Activated T-cell treated with anti-CD3 and anti-CD28 coated beads, Interleukin-2, amount 50 U/mL, for 4 hours (primary cell): ENCODE measurements around the gene CDH4. TPM values are rescaled to one million over a fixed set of nuclear protein-coding genes. Genes with fewer than 3 reads are reported as not detected.
"Not testable (repeated sequence)": the region's sequence is repeated elsewhere in the genome, so short reads cannot be mapped to it uniquely, and the experiment has no call there.

Experiments
- ATAC-seq, 2 donors: fragments of 200-7000 bp; cut with Tn5 transposase; one replicate each; pipeline ENCODE4 v1.10.0; 2021
- DNase-seq: peaks from one replicate; pipeline ENCODE4 v3.0.0-alpha.2; 2020
- H3K27me3 Mint-ChIP-seq: one replicate; pipeline ENCODE4 v1.8.0; 2021; ENCODE audit warnings: low read depth, mixed read lengths
- H3K36me3 Mint-ChIP-seq: one replicate; pipeline ENCODE4 v1.8.0; 2022; ENCODE audit warnings: mixed read lengths; ENCODE audit not compliant: insufficient read depth
- H3K4me1 Mint-ChIP-seq: one replicate; pipeline ENCODE4 v1.8.0; 2021; ENCODE audit warnings: low read depth, mixed read lengths
- H3K4me3 Mint-ChIP-seq: one replicate; pipeline ENCODE4 v1.8.0; 2021; ENCODE audit warnings: mild to moderate bottlenecking, moderate library complexity, mixed read lengths
- H3K9me3 Mint-ChIP-seq: one replicate; pipeline ENCODE4 v1.8.0; 2021; ENCODE audit warnings: mixed read lengths
- total RNA-seq, 3 donors: library from RNA; stranded (reverse); gene quantifications; one replicate each; pipeline ENCODE4 v1.2.1, GENCODE V29; 2021

Gene CDH4
- total RNA-seq, 3 donors from 2014 or later = 0.10 TPM; not detected in 2

- H3K9me3 Mint-ChIP-seq = no peaks in the 10 kb centered on the region
- no peaks in the 10 kb centered on the region for H3K36me3 Mint-ChIP-seq
- no peaks in the 10 kb centered on the region for H3K4me1 Mint-ChIP-seq
- DNase-seq (no peak), ATAC-seq (no peak)
- peaks cover 8% of the 10 kb centered on the region for H3K27me3 Mint-ChIP-seq
- no peak overlapping the region for H3K4me3 Mint-ChIP-seq
These were observed 198.9 kb downstream of the CDH4 start for GRCh38 chr20:61451009-61451408.

- Mint-ChIP-seq H3K4me1 (no peaks in the 10 kb centered on the region), H3K9me3 (no peaks in the 10 kb centered on the region), H3K36me3 (no peaks in the 10 kb centered on the region), H3K4me3 (no peak overlapping the region), H3K27me3 (peaks cover 8% of the 10 kb centered on the region)
- DNase-seq (no peak), ATAC-seq (no peak)
These were observed 199.9 kb downstream of the CDH4 start for GRCh38 chr20:61451953-61452352.

GRCh38 chr20:61453219-61453618, 201.2 kb downstream of the CDH4 start:
- H3K4me1 Mint-ChIP-seq = no peaks in the 10 kb centered on the region
- ATAC-seq (no peak), DNase-seq (no peak)
- peaks cover 7% of the 10 kb centered on the region for H3K27me3 Mint-ChIP-seq
- no peak overlapping the region for H3K4me3 Mint-ChIP-seq
- no peaks in the 10 kb centered on the region for H3K36me3 Mint-ChIP-seq
- no peaks in the 10 kb centered on the region for H3K9me3 Mint-ChIP-seq

- H3K27me3 Mint-ChIP-seq, H3K4me3 Mint-ChIP-seq, ATAC-seq, DNase-seq, H3K4me1 Mint-ChIP-seq, H3K36me3 Mint-ChIP-seq, H3K9me3 Mint-ChIP-seq: not testable (repeated sequence)
These were observed 201.6 kb downstream of the CDH4 start for GRCh38 chr20:61453623-61454022.

- Mint-ChIP-seq H3K4me1 (no peaks in the 10 kb centered on the region), H3K9me3 (no peaks in the 10 kb centered on the region), H3K27me3 (peaks cover 5% of the 10 kb centered on the region), H3K4me3 (no peak overlapping the region), H3K36me3 (no peaks in the 10 kb centered on the region)
- ATAC-seq (no peak), DNase-seq (no peak)
These were observed 202.0 kb downstream of the CDH4 start for GRCh38 chr20:61454053-61454452.

GRCh38 chr20:61455508-61456215, 203.6 kb downstream of the CDH4 start:
- H3K9me3 Mint-ChIP-seq = no peaks in the 10 kb centered on the region
- peaks cover 2% of the 10 kb centered on the region for H3K27me3 Mint-ChIP-seq
- H3K4me1 Mint-ChIP-seq = no peaks in the 10 kb centered on the region
- no peaks in the 10 kb centered on the region for H3K36me3 Mint-ChIP-seq
- no peak overlapping the region for H3K4me3 Mint-ChIP-seq
- no peak for DNase-seq
- ATAC-seq = no peak

- ATAC-seq = no peak
- Mint-ChIP-seq H3K27me3 (peaks cover 2% of the 10 kb centered on the region), H3K4me3 (no peak overlapping the region), H3K9me3 (no peaks in the 10 kb centered on the region), H3K36me3 (no peaks in the 10 kb centered on the region), H3K4me1 (no peaks in the 10 kb centered on the region)
- no peak for DNase-seq
These were observed 205.7 kb downstream of the CDH4 start for GRCh38 chr20:61457725-61458124.

- DNase-seq = no peak
- H3K36me3 Mint-ChIP-seq = no peaks in the 10 kb centered on the region
- peaks cover 3% of the 10 kb centered on the region for H3K9me3 Mint-ChIP-seq
- no peak overlapping the region for H3K4me3 Mint-ChIP-seq
- no peaks in the 10 kb centered on the region for H3K4me1 Mint-ChIP-seq
- peaks cover under 1% of the 10 kb centered on the region for H3K27me3 Mint-ChIP-seq
- no peak for ATAC-seq
These were observed 206.2 kb downstream of the CDH4 start for GRCh38 chr20:61458146-61458746.

GRCh38 chr20:61459266-61459665, 207.2 kb downstream of the CDH4 start:
- ATAC-seq = no peak
- Mint-ChIP-seq H3K4me3 (no peak overlapping the region), H3K27me3 (no peaks in the 10 kb centered on the region), H3K9me3 (peaks cover 5% of the 10 kb centered on the region), H3K4me1 (no peaks in the 10 kb centered on the region), H3K36me3 (no peaks in the 10 kb centered on the region)
- DNase-seq = no peak

- H3K4me3 Mint-ChIP-seq = no peak overlapping the region
- H3K4me1 Mint-ChIP-seq = no peaks in the 10 kb centered on the region
- H3K27me3 Mint-ChIP-seq = no peaks in the 10 kb centered on the region
- H3K9me3 Mint-ChIP-seq = peaks cover 5% of the 10 kb centered on the region
- DNase-seq (no peak), ATAC-seq (no peak)
- no peaks in the 10 kb centered on the region for H3K36me3 Mint-ChIP-seq
These were observed 207.6 kb downstream of the CDH4 start for GRCh38 chr20:61459705-61460104.

GRCh38 chr20:61460261-61461052, 208.4 kb downstream of the CDH4 start:
- ATAC-seq = no peak
- H3K27me3 Mint-ChIP-seq = no peaks in the 10 kb centered on the region

GRCh38 chr20:61461461-61461860, 209.4 kb downstream of the CDH4 start:
- H3K4me3 Mint-ChIP-seq = no peak overlapping the region
- H3K27me3 Mint-ChIP-seq = no peaks in the 10 kb centered on the region
- no peak for ATAC-seq
- H3K36me3 Mint-ChIP-seq = no peaks in the 10 kb centered on the region
- H3K9me3 Mint-ChIP-seq = peaks cover 5% of the 10 kb centered on the region
- H3K4me1 Mint-ChIP-seq = no peaks in the 10 kb centered on the region
- DNase-seq = no peak

More at GRCh38 chr20:61460261-61461052, 208.4 kb downstream of the CDH4 start:
- no peaks in the 10 kb centered on the region for H3K4me1 Mint-ChIP-seq
- DNase-seq = no peak
- no peak overlapping the region for H3K4me3 Mint-ChIP-seq
- peaks cover 5% of the 10 kb centered on the region for H3K9me3 Mint-ChIP-seq
- no peaks in the 10 kb centered on the region for H3K36me3 Mint-ChIP-seq

GRCh38 chr20:61464307-61465303, 212.5 kb downstream of the CDH4 start:
- Mint-ChIP-seq H3K4me3 (no peak overlapping the region), H3K4me1 (no peaks in the 10 kb centered on the region), H3K9me3 (peaks cover 10% of the 10 kb centered on the region), H3K27me3 (no peaks in the 10 kb centered on the region), H3K36me3 (no peaks in the 10 kb centered on the region)
- ATAC-seq = no peak
- DNase-seq = no peak

- H3K27me3 Mint-ChIP-seq = peaks cover 20% of the 10 kb centered on the region
- ATAC-seq = no peak
These were observed 223.7 kb downstream of the CDH4 start for GRCh38 chr20:61475729-61476128.

More at GRCh38 chr20:61475729-61476128, 223.7 kb downstream of the CDH4 start:
- H3K36me3 Mint-ChIP-seq = no peaks in the 10 kb centered on the region
- no peak for DNase-seq
- H3K4me1 Mint-ChIP-seq = no peaks in the 10 kb centered on the region
- H3K9me3 Mint-ChIP-seq = peaks cover 9% of the 10 kb centered on the region
- H3K4me3 Mint-ChIP-seq = no peak overlapping the region
